ENCODE results near the gene SYCE3. TPM values are rescaled to one million over a fixed set of nuclear protein-coding genes. Genes with fewer than 3 reads are reported as not detected.

SYCE3 gene
- total and polyA plus RNA-seq, 9 donors, result not detected

DNA sequence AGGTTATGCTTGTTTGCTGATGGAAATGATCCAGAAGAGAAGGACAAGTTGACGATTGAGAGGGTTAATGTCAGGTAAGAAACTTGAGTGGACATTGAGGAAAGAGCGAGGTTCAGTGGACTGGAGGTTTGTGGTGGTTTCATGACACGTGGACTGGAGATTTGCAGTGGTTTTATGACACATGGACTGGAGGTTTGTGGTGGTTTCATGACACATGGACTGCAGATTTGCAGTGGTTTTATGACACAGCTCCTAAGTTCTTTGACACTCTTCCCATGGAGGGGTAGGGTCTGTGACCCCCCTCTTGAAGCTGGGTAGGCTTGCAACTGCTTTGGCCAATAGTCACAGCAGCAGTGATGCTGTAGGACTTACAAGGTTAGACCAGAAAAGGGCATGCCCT lies 32.5 kb upstream of the SYCE3 start:
- no peak overlapping the region for H3K4me3 ChIP-seq
- TF ChIP-seq POLR2A (IDR thresholded peaks at IDR 0.05) (no peak), CTCF (IDR thresholded peaks at IDR 0.05) (no peak), EP300 (IDR thresholded peaks at IDR 0.05) (no peak)
- H3K27ac ChIP-seq, result no peak overlapping the region
- intact Hi-C loops (cut with DNase I), result no loop called here
- H3K27me3 ChIP-seq, result no peaks in the 10 kb centered on the region
- no peak for DNase-seq
- no peaks in the 10 kb centered on the region for H3K9me3 ChIP-seq
- H3K36me3 ChIP-seq, result no peaks in the 10 kb centered on the region
- 88 to 91% (median 88%) methylated on average over 3 of the region's 3 CpGs for WGBS, 3 donors
- H3K4me1 ChIP-seq (ENCODE audit: insufficient read depth), result peaks cover 2% of the 10 kb centered on the region

DNA sequence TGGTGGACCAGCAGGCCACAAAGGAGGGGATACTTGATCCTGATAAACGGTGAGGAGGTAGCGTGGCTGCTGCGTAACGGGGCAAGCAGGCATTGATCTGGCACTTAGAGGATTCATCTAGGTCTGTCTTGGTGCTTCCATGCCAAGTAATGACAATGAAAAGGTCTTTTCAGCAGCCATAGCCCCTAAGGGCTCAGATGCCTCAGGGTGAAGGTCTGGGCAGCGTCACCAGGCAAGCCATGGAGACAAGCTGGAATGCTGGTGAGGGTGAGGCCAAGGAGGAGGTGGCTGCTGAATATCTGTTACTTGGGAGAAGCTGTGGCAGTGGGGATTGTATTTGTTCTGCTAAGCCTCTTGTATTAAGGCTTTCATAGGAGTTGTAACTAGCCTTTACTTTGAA lies 24.7 kb upstream of the SYCE3 start:
- TF ChIP-seq POLR2A (IDR thresholded peaks at IDR 0.05) (no peak), EP300 (IDR thresholded peaks at IDR 0.05) (no peak)
- peak in 1 of 5 donors; percentile 7 for DNase-seq
- H3K36me3 ChIP-seq, result no peaks in the 10 kb centered on the region
- no peaks in the 10 kb centered on the region for H3K27me3 ChIP-seq
- intact Hi-C loops (cut with DNase I), result no loop called here
- WGBS, 3 donors, result 89 to 94% (median 92%) methylated on average over 5 of the region's 5 CpGs
- H3K4me3 ChIP-seq, result no peak overlapping the region
- no peaks in the 10 kb centered on the region for H3K9me3 ChIP-seq
- peaks cover 2% of the 10 kb centered on the region for H3K4me1 ChIP-seq (ENCODE audit: insufficient read depth)
- no peak overlapping the region for H3K27ac ChIP-seq

DNA sequence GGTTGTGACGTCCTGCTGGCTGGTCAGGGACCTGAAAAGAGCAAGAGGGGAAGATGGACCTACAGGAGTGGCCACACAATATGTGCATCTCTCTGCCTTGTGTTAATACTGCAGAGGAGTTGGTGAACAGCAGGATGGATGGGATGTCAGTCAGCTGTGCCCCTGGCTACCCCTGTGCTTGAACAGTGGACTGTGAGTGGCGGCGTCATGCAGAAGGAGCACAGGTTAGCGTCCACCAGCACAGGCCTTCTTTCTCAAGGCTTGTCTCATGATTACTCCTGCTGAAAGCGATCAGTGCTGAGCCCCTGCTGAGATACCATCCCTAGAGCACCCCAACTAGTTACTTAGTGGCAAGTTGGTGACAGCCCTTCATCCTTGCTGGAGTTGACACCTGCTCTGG lies 23.7 kb upstream of the SYCE3 start:
- H3K4me3 ChIP-seq, result no peak overlapping the region
- intact Hi-C loops (cut with DNase I), result no loop called here
- peaks cover 5% of the 10 kb centered on the region for H3K4me1 ChIP-seq (ENCODE audit: insufficient read depth)
- no peak for TF ChIP-seq EP300 (IDR thresholded peaks at IDR 0.05)
- H3K27me3 ChIP-seq, result no peaks in the 10 kb centered on the region
- H3K36me3 ChIP-seq, result no peaks in the 10 kb centered on the region
- 72 to 85% (median 85%) methylated on average over 5 of the region's 5 CpGs for WGBS, 3 donors
- no peaks in the 10 kb centered on the region for H3K9me3 ChIP-seq
- DNase-seq, result peak in 1 of 5 donors; percentile 10
- no peak overlapping the region for H3K27ac ChIP-seq

- no peak overlapping the region for H3K4me3 ChIP-seq
Observed at GRCh38 chr22:50585781-50586180, 23.1 kb upstream of the SYCE3 start.

GRCh38 chr22:50585238-50585637 lies 22.5 kb upstream of the SYCE3 start:
- Histone ChIP-seq H3K27me3 (no peaks in the 10 kb centered on the region), H3K4me3 (no peak overlapping the region), H3K27ac (no peak overlapping the region), H3K9me3 (no peaks in the 10 kb centered on the region), H3K36me3 (no peaks in the 10 kb centered on the region), H3K4me1 (ENCODE audit: insufficient read depth) (peaks cover 5% of the 10 kb centered on the region)
- whole genome bisulfite sequencing, 3 donors, result 83 to 85% (median 84%) methylated on average over 3 of the region's 3 CpGs
- TF ChIP-seq POLR2A (IDR thresholded peaks at IDR 0.05) (no peak), EP300 (IDR thresholded peaks at IDR 0.05) (no peak), CTCF (IDR thresholded peaks at IDR 0.05) (no peak)
- intact Hi-C loops (cut with DNase I), result no loop called here
- DNase-seq, result no peak

More at GRCh38 chr22:50585781-50586180, 23.1 kb upstream of the SYCE3 start:
- H3K27ac ChIP-seq, result no peak overlapping the region
- H3K9me3 ChIP-seq, result no peaks in the 10 kb centered on the region
- H3K36me3 ChIP-seq, result no peaks in the 10 kb centered on the region
- no peaks in the 10 kb centered on the region for H3K27me3 ChIP-seq
- intact Hi-C loops (cut with DNase I), result no loop called here
- peak in 1 of 5 donors; percentile 21 for DNase-seq
- WGBS, 3 donors, result 93 to 97% (median 94%) methylated on average over 8 of the region's 8 CpGs
- peaks cover 5% of the 10 kb centered on the region for H3K4me1 ChIP-seq (ENCODE audit: insufficient read depth)
- TF ChIP-seq POLR2A (IDR thresholded peaks at IDR 0.05), result no peak
- TF ChIP-seq EP300 (IDR thresholded peaks at IDR 0.05), result no peak
- no peak for TF ChIP-seq CTCF (IDR thresholded peaks at IDR 0.05)
